Measurements from ENCODE around the gene ATP6V0B.

Gene ATP6V0B

DNA sequence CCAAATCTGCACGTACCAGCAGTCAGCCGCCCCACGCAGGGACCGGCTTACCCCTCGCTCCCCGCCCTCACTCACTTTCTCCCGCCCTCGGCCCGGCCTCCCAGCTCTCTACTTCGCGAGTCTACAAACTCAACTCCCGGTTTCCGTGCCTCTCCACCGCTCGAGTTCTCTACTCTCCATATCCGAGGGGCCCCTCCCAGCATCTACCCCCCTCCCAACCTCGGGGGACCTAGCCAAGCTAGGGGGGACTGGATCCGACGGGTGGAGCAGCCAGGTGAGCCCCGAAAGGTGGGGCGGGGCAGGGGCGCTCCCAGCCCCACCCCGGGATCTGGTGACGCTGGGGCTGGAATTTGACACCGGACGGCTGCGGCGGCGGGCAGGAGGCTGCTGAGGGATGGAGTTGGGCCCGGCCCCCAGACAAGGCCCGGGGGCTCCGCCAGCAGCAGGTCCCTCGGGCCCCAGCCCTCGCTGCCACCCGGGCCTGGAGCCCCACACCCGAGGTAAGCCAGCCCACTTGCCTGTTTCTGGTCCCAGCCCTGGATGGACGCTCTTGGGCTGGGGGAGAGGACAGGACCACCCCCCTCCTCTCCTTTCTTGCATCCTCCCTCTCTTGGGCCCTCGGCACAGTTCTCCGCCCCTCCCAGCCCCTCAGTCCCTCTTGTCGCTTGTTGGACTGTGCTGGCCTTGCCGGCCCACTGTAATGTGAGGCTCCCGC lies 41.2 kb upstream of the ATP6V0B start, which contains the start of gene ARTN:
TSS of gene ARTN (plus strand) at position 416 of the 715 bp plus-strand sequence. CDS start 1,856 bp downstream, outside the sequence.
- DNase-seq (ENCODE audit: extremely low read depth, low read depth) = no peak
- H3K4me3 ChIP-seq (replicated peaks; ENCODE audit: low read depth, low read length) = peak within 1 kb of the TSS; percentile 44
- TF ChIP-seq, protein P1, sequence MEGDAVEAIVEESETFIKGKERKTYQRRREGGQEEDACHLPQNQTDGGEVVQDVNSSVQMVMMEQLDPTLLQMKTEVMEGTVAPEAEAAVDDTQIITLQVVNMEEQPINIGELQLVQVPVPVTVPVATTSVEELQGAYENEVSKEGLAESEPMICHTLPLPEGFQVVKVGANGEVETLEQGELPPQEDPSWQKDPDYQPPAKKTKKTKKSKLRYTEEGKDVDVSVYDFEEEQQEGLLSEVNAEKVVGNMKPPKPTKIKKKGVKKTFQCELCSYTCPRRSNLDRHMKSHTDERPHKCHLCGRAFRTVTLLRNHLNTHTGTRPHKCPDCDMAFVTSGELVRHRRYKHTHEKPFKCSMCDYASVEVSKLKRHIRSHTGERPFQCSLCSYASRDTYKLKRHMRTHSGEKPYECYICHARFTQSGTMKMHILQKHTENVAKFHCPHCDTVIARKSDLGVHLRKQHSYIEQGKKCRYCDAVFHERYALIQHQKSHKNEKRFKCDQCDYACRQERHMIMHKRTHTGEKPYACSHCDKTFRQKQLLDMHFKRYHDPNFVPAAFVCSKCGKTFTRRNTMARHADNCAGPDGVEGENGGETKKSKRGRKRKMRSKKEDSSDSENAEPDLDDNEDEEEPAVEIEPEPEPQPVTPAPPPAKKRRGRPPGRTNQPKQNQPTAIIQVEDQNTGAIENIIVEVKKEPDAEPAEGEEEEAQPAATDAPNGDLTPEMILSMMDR (IDR thresholded peaks at IDR 0.05; ENCODE audit: low read depth, low read length, missing control alignments) = no peak

DNA sequence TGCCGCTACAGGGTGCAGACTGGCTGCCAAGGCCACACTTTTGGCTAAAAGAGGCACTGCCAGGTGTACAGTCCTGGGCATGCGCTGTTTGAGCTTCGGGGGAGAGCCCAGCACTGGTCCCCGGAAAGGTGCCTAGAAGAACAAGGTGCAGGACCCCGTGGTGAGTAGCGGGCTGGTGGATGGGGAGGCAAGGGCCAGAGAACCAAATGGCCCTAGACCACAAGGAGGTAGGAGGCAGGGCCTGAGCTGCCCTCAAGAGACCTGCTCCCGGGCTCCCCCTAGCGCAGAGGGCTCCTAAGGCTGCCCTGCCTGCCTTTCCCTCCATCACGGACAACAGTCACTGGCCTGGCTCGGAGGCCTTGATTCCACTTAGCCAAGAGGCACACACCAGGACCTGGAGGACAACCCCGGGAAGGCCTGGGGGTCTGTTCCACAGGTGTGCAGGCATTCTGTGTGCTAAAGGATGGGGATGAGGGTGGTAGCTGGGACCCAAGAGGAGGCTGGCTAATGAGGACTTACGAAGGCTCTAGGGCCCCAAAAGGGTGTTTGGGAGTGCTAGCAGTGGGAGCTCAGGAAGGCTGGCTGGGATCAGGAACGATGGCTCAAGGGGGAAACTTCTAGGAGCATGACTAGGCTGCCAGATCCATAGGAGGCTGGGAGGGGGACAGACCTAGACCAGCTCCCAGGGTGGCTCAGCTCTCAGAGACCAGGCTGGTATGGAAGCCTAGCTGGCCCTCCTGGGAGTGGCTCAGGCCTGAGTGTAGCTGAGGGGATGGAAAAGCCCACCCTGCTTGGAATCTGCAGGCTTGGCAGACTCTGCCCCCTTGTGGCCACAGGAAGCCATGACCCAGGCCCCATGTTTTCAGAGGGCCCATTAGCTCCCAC lies 40.4 kb upstream of the ATP6V0B start:
- no peak for DNase-seq (ENCODE audit: extremely low read depth, low read depth)
- peak overlapping the region; percentile 44; the same call in 1 of the 2 replicates for H3K4me3 ChIP-seq (replicated peaks; ENCODE audit: low read depth, low read length)
- TF ChIP-seq, protein P1 (IDR thresholded peaks at IDR 0.05; ENCODE audit: low read depth, low read length, missing control alignments) = peak; percentile 91

DNA sequence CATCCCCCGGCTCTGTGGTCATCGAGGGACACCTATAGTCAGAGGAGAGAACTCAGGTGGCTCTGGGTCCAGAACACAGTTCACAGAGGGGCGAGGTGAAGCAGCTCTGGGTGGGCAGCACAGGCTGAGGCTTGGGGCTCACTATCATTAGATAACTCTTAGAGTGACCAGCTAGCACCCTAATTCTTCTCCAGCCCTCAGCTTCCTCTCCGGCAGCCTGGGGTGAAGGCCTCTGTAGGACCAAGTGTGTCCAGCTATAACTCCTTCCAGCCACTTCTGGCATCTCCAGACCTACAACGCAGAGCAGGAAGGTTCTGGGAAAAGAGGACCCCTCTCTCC lies 39.8 kb upstream of the ATP6V0B start:
- no peak for DNase-seq (ENCODE audit: extremely low read depth, low read depth)
- no peak overlapping the region for H3K4me3 ChIP-seq (replicated peaks; ENCODE audit: low read depth, low read length)

DNA sequence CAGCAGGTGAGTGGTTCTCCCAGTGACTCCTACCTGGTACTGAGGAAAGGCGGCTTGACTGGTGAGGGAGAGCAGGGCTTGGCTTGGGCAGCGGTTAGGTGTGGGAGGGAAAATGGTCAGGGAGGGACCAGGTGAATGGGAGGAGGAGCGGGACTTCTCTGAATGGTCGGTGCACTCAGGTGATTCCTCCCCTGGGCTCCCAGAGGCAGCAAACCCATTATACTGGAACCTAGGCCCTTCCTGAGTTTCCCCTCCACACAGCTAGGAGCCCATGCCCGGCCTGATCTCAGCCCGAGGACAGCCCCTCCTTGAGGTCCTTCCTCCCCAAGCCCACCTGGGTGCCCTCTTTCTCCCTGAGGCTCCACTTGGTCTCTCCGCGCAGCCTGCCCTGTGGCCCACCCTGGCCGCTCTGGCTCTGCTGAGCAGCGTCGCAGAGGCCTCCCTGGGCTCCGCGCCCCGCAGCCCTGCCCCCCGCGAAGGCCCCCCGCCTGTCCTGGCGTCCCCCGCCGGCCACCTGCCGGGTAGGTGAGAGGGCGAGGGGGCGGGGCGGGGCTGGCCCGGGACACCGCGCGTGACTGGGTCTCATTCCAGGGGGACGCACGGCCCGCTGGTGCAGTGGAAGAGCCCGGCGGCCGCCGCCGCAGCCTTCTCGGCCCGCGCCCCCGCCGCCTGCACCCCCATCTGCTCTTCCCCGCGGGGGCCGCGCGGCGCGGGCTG lies 38.9 kb upstream of the ATP6V0B start:
- DNase-seq (ENCODE audit: extremely low read depth, low read depth) = no peak
- TF ChIP-seq, protein P1 (IDR thresholded peaks at IDR 0.05; ENCODE audit: low read depth, low read length, missing control alignments) = no peak
- H3K4me3 ChIP-seq (replicated peaks; ENCODE audit: low read depth, low read length) = peak overlapping the region; percentile 22; the same call in 1 of the 2 replicates

More for the DNA sequence above, 39.8 kb upstream of the ATP6V0B start:
- TF ChIP-seq, protein P1 (IDR thresholded peaks at IDR 0.05; ENCODE audit: low read depth, low read length, missing control alignments) = no peak

DNA sequence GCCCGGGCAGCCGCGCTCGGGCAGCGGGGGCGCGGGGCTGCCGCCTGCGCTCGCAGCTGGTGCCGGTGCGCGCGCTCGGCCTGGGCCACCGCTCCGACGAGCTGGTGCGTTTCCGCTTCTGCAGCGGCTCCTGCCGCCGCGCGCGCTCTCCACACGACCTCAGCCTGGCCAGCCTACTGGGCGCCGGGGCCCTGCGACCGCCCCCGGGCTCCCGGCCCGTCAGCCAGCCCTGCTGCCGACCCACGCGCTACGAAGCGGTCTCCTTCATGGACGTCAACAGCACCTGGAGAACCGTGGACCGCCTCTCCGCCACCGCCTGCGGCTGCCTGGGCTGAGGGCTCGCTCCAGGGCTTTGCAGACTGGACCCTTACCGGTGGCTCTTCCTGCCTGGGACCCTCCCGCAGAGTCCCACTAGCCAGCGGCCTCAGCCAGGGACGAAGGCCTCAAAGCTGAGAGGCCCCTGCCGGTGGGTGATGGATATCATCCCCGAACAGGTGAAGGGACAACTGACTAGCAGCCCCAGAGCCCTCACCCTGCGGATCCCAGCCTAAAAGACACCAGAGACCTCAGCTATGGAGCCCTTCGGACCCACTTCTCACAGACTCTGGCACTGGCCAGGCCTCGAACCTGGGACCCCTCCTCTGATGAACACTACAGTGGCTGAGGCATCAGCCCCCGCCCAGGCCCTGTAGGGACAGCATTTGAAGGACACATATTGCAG lies 38.2 kb upstream of the ATP6V0B start:
- DNase-seq (ENCODE audit: extremely low read depth, low read depth) = no peak
- TF ChIP-seq, protein P1 (IDR thresholded peaks at IDR 0.05; ENCODE audit: low read depth, low read length, missing control alignments) = no peak

More for the DNA sequence above, 38.2 kb upstream of the ATP6V0B start:
- no peak overlapping the region for H3K4me3 ChIP-seq (replicated peaks; ENCODE audit: low read depth, low read length)
